AG10803 (cell line): ENCODE results near the gene ACOT2.

Source experiments
- DNase-seq: peaks from one replicate; pipeline ENCODE4 v3.0.0; 2010; ENCODE audit warnings: low read depth
- H3K4me3 ChIP-seq: 2 replicates; pipeline ENCODE4 v1.5.1; 2011; ENCODE audit warnings: mild to moderate bottlenecking, low read length, control low read depth
- CTCF ChIP-seq: conservative IDR thresholded peaks from 2 replicates; pipeline ENCODE4 v1.5.1; 2011; ENCODE audit warnings: mild to moderate bottlenecking, low read length, control low read depth, inconsistent platforms

ACOT2 gene

DNA sequence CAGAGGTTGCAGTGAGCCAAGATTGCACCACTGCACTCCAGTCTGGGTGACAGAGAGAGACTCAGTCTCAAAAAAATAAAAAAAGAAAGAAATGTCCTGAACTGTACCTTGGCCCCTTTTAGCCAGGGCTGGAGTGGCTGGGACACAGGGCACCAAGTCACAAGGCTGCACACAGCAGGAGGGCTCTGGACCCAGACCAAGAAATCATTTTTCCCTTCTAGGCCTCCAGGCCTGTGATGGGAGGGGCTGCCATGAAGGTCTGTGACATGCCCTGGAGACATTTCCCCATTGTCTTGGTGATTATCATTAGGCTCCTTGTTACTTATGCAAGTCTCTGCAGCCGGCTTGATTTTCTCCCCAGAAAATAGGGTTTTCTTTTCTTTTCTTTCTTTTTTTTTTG is 38.2 kb downstream of the ACOT2 start:
- no peak overlapping the region for H3K4me3 ChIP-seq
- no peak for DNase-seq
- no peak for TF ChIP-seq CTCF

DNA sequence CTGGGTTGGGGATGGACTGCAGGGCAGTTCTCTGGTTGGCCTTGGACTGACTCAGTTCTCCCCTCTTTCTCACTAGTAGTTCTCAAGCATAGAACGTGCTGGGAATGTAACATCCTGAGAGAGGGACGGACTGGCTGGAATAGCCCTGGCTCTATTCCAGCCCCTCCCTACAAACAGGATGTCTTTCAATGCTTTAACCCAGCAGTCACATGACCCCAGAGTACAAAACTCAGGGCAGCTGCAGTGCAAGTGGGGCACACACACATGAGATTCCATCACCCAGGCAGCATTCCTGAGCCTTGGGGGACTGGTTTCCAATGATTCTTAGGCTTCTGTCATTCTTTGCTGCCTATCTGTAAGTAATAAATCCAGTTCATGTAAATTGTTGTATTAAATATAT is 41.7 kb downstream of the ACOT2 start:
- DNase-seq = no peak
- no peak for TF ChIP-seq CTCF
- no peak overlapping the region for H3K4me3 ChIP-seq

- peak; percentile 70 for DNase-seq
- peak within 1 kb of the TSS; percentile 61 for H3K4me3 ChIP-seq
- no peak for TF ChIP-seq CTCF
Measured at GRCh38 chr14:73612339-73613045, 43.5 kb downstream of the ACOT2 start, which contains the start of gene ACOT6. ACOT6 (plus strand) TSS chr14:73612517; CDS start chr14:73612572, 55 bp downstream.

GRCh38 chr14:73613046-73613383 is 44.0 kb downstream of the ACOT2 start:
- DNase-seq = no peak
- TF ChIP-seq CTCF = no peak
- peak overlapping the region; percentile 61 for H3K4me3 ChIP-seq

DNA sequence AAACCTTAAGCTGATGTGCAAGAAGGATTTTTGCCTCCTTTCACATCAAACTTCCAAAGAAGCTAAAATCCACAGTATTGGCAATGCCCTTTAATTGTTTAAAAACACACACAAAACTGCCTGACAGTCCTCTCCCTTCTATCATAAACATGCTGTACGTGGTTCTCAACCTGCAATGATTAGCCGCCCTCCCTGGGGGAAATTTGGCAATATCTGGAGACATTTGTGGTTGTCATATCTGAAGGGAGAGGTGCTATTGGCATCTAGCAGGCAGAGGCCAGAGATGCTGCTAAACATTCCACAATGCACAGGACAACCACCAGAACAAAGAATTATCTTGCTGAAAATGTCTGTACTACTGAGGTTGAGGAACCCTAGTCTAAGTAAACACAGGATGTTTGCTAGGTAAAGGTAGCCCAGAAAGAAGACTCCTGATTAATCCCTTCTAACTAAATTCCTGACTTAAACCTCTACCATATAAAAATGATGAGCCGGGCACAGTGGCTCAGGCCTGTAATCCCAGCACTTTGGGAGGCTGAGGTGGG is 44.5 kb downstream of the ACOT2 start:
- no peak for TF ChIP-seq CTCF
- no peak overlapping the region for H3K4me3 ChIP-seq

DNA sequence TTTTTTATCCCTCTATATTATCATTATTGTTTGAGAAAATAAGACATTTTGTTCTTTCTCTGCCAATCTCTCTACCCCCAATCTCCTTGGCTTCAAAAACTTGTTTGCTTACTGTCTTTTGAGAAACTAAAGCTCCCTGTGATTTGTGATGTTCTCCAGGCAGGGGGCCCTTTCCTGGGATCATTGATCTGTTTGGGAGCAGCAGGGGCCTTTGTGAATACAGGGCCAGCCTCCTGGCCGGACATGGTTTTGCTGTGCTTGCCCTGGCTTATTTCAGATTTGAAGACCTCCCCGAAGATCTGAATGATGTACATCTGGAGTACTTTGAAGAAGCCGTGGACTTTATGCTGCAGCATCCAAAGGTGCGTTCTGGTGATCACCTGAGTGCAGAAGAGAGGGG is 47.8 kb downstream of the ACOT2 start:
- no peak for DNase-seq
- no peak overlapping the region for H3K4me3 ChIP-seq
- no peak for TF ChIP-seq CTCF

More for the DNA sequence above, 44.5 kb downstream of the ACOT2 start:
- no peak for DNase-seq

- DNase-seq = no peak
- no peak for TF ChIP-seq CTCF
- H3K4me3 ChIP-seq = no peak overlapping the region
Measured at GRCh38 chr14:73619524-73619923, 50.5 kb downstream of the ACOT2 start.
